AG04450 (cell line): Measurements from ENCODE around the gene PCYOX1L. TPM values are rescaled to one million over a fixed set of nuclear protein-coding genes. Genes with fewer than 3 reads are reported as not detected.

Source experiments
- CTCF ChIA-PET: fragments of 300-600, 350-600 bp; formaldehyde crosslinking; extraction: SDS; loops from one replicate; lab custom pipeline; 2022; ENCODE audit warnings: antibody characterized with exemption, inconsistent platforms; lab: Charles Lee
- POLR2A ChIA-PET: fragments of 350-600 bp; formaldehyde crosslinking; extraction: SDS; loops from one replicate; lab custom pipeline; 2021; ENCODE audit warnings: antibody characterized with exemption, inconsistent platforms; lab: Yijun Ruan, JAX
- DNase-seq: peaks from one replicate; pipeline ENCODE4 v3.0.0-alpha.2; 2011; ENCODE audit warnings: low read depth, low spot score
- H3K27ac ChIP-seq: one replicate; pipeline ENCODE4 v1.5.1; 2012; ENCODE audit warnings: low read depth, low read length, control low read depth
- H3K27me3 ChIP-seq: one replicate; pipeline ENCODE4 v1.6.0; 2012; ENCODE audit warnings: low read length; ENCODE audit not compliant: control insufficient read depth, insufficient read depth
- H3K4me3 ChIP-seq: 2 replicates; pipeline ENCODE4 v1.5.1; 2011; ENCODE audit warnings: mild to moderate bottlenecking, low read depth, low read length, control low read depth
- H3K9me3 ChIP-seq: 2 replicates; pipeline ENCODE4 v1.5.1; 2012; ENCODE audit warnings: low read length; ENCODE audit not compliant: control insufficient read depth, insufficient read depth
- polyA plus RNA-seq: library from polyadenylated mRNA; depleted of rRNA; stranded (reverse); fragments of >200 nt; gene quantifications from 2 replicates; pipeline ENCODE4 v1.2.3, GENCODE V29; 2011
- TF ChIP-seq, protein P1 (sequence below): IDR thresholded peaks from 2 replicates; pipeline ENCODE4 v1.5.1; 2011; ENCODE audit warnings: low read depth, low read length, control low read depth, inconsistent platforms

PCYOX1L gene
- polyA plus RNA-seq, 1 experiment: 11.0 TPM

DNA sequence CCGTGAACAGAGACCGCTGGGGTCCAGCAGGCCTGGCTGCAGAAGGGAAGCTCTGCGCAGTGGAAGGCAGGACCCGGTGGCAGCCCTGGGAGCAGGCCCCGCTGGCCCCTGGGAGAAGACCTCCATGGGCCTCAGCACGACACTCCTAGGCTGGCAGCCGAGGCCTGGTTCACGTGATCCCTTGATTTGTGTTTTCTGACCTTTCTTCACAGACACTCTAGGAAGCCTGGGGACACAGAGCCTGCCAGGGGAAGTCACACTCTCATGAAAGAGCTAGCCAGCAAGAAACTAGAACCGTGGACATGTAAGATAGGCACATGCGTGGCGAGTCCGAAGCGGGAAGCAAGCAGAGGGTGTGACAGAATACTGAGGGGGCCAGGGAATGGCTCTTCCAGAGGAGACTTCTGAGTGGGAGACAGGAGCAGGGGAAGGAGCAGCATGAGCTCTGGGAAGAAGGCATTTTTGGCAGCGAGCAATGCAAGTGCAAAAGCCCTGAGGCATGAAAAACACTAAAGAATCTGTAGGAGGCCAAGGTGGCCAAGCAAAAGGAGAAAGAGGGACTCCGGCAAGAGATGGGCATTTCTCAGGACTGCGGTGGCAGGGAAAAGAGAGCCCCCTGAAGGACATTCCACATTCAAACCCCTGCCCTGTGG is 47.8 kb downstream of the PCYOX1L start:
- H3K27ac ChIP-seq: peak overlapping the region; percentile 95
- POLR2A ChIA-PET: interaction anchor here (1.2 to 6.4 kb wide), 7 partner anchors 10 to 48 kb away, joined by 4 to 95 read pairs (median 35); partner anchors contain the start of gene PCYOX1L

DNA sequence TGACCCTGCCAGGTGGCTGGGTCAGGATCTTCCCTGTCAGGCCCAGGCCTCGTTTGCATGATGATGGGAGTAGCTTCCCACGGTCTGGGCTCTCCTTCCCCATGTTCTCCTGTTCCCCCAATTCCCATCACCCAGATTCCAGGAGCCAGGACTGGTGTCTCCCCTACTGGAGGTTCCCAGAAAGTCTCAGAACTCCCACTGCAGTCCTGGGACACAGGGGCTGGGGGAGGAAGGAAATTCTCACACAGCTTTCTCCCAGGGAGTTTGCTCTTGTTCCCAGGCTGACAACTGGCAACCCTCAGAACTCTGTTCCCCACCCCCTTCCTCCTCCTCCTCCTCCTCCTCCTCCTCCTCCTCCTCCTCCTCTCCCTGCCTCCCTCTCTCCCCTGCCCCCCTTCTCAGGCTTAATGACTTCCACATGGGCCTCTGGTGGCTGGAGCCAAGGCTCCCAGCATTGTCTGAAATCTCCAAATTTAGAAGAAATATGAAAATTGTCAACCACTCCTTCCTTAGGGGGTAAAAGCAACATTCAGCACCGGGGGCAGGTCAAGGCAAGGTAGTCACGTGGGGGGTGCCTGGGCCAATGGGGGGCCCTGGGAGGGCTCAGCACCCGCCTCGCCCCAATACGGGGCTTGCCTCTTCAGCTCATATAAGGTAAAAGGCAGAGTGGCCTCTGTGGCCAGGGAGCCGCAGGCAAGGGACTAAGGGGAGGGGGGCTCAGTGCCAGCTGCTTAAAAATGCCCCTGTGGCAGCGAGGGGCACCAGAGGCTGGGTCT is 48.5 kb downstream of the PCYOX1L start:
- no peaks in the 10 kb centered on the region for H3K9me3 ChIP-seq
- TF ChIP-seq, protein P1, sequence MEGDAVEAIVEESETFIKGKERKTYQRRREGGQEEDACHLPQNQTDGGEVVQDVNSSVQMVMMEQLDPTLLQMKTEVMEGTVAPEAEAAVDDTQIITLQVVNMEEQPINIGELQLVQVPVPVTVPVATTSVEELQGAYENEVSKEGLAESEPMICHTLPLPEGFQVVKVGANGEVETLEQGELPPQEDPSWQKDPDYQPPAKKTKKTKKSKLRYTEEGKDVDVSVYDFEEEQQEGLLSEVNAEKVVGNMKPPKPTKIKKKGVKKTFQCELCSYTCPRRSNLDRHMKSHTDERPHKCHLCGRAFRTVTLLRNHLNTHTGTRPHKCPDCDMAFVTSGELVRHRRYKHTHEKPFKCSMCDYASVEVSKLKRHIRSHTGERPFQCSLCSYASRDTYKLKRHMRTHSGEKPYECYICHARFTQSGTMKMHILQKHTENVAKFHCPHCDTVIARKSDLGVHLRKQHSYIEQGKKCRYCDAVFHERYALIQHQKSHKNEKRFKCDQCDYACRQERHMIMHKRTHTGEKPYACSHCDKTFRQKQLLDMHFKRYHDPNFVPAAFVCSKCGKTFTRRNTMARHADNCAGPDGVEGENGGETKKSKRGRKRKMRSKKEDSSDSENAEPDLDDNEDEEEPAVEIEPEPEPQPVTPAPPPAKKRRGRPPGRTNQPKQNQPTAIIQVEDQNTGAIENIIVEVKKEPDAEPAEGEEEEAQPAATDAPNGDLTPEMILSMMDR: peak; percentile 34
- CTCF ChIA-PET: interaction anchor here (0.6 to 3.3 kb wide), 6 partner anchors 16 to 28 kb away, joined by 3 to 16 read pairs (median 3); no protein-coding TSS in a partner anchor
- peak; percentile 88 for DNase-seq
- no peaks in the 10 kb centered on the region for H3K27me3 ChIP-seq
- POLR2A ChIA-PET: interaction anchor here (0.7 to 6.4 kb wide), 12 partner anchors 10 to 87 kb away, joined by 3 to 95 read pairs (median 7); partner anchors contain the start of gene PCYOX1L
- peak overlapping the region; percentile 75 for H3K4me3 ChIP-seq
- peak overlapping the region; percentile 95 for H3K27ac ChIP-seq

More for the DNA sequence above, 47.8 kb downstream of the PCYOX1L start:
- CTCF ChIA-PET: interaction anchor here (0.6 to 3.3 kb wide), 5 partner anchors 16 to 29 kb away, joined by 3 to 16 read pairs (median 3); no protein-coding TSS in a partner anchor
- Histone ChIP-seq H3K9me3 (no peaks in the 10 kb centered on the region), H3K27me3 (no peaks in the 10 kb centered on the region), H3K4me3 (peak overlapping the region; percentile 75; the same call in 1 of the 2 replicates)
- no peak for DNase-seq
- TF ChIP-seq, protein P1: no peak

GRCh38 chr5:149406979-149407306 is 49.1 kb downstream of the PCYOX1L start:
- peak overlapping the region; percentile 95 for H3K27ac ChIP-seq
- TF ChIP-seq, protein P1: no peak
- no peaks in the 10 kb centered on the region for H3K9me3 ChIP-seq
- H3K4me3 ChIP-seq: peak overlapping the region; percentile 75
- no peaks in the 10 kb centered on the region for H3K27me3 ChIP-seq
- ChIA-PET CTCF (interaction anchor here (1.0 to 3.3 kb wide), 5 partner anchors 20 to 39 kb away, joined by 3 to 16 read pairs (median 3); no protein-coding TSS in a partner anchor), POLR2A (interaction anchor here (0.8 to 6.4 kb wide), 12 partner anchors 9 to 87 kb away, joined by 3 to 95 read pairs (median 7); partner anchors contain the start of gene PCYOX1L)
- DNase-seq: no peak

DNA sequence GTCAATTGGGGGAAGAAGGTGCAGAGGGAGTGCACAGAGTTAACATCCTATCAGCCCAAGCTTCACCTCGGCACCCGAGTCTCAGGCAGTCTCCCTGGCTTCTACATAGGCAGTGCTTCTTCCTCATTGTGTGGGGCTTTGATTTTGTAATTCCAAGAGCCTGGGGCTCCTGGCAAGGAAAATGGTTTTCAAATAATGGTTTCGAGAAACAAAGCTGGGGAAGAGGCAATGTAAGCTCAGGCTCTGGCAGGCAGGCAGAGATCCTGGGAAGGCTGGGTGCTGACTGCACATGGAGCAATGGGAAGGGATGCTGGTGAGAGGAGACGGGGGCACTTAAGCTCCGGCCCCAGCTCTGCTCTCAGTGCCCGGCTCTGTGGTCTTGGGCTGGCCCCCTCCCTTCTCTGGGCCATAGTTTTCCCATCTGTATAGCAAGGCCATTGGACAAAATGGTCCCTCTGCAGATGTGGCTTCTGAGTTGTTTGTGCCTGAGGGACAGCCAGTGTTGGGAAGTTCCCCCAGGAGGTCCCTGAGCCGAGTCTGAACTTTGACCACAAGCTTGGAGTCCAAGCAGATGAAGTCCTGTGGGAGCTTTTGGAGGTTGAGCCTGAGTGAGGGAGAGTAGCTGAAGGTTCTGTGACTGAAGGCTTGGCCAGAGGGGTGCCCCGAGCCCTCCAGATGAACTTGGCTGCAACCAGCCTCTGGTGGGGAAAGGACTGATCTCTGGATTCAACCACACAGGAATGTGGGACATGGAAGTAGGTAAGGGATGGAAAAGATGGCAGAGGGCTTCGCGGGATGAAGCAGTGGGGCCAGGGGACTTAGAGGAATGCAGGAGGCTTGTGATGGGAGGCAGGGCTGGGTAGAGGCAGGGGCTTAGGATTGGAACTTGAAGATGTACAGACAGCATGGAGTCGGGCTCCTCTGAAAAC is 49.7 kb downstream of the PCYOX1L start:
- CTCF ChIA-PET: interaction anchor here (1.0 to 3.3 kb wide), 5 partner anchors 21 to 39 kb away, joined by 3 to 16 read pairs (median 3); no protein-coding TSS in a partner anchor
- H3K4me3 ChIP-seq: peak overlapping the region; percentile 75
- POLR2A ChIA-PET: interaction anchor here (0.8 to 6.4 kb wide), 11 partner anchors 8 to 88 kb away, joined by 3 to 95 read pairs (median 6); no protein-coding TSS in a partner anchor
- no peaks in the 10 kb centered on the region for H3K27me3 ChIP-seq
- TF ChIP-seq, protein P1: no peak
- H3K9me3 ChIP-seq: no peaks in the 10 kb centered on the region
- no peak for DNase-seq
- peak overlapping the region; percentile 95 for H3K27ac ChIP-seq
